ENCODE results near the gene SMIM32. TPM values are rescaled to one million over a fixed set of nuclear protein-coding genes. Genes with fewer than 3 reads are reported as not detected.

SMIM32 gene
- total and polyA plus RNA-seq, 9 of the 15 experiments (the other 6 are each of a cell fraction or from before 2014, with no cell fraction given): not detected

DNA sequence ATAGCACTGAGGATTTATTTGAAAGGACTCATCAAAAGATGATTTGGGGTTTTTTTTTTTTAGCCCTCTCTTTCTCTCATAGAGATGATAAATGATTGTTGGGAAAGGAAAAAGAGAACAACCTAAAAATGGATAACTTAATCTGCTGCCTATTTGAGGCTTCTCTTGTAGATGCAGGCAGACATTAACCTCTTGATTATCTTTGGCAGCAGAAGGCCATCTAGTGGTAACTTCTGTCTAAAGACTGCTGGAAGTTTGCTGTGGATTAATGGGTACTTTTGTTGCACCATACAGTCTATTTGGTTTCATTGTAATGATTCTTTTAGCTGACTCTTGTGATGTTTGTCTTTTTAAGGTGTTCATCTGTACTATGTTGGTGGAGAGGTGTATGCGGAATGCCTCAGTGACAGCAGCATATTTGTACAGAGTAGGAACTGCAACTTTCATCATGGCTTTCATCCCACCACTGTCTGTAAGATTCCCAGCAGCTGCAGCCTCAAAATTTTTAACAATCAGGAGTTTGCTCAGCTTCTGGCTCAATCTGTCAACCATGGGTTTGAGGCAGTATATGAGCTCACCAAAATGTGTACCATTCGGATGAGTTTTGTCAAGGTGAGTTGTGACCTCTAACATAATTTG lies 18.8 kb downstream of the SMIM32 start (continued):
- TF ChIP-seq, protein P1, sequence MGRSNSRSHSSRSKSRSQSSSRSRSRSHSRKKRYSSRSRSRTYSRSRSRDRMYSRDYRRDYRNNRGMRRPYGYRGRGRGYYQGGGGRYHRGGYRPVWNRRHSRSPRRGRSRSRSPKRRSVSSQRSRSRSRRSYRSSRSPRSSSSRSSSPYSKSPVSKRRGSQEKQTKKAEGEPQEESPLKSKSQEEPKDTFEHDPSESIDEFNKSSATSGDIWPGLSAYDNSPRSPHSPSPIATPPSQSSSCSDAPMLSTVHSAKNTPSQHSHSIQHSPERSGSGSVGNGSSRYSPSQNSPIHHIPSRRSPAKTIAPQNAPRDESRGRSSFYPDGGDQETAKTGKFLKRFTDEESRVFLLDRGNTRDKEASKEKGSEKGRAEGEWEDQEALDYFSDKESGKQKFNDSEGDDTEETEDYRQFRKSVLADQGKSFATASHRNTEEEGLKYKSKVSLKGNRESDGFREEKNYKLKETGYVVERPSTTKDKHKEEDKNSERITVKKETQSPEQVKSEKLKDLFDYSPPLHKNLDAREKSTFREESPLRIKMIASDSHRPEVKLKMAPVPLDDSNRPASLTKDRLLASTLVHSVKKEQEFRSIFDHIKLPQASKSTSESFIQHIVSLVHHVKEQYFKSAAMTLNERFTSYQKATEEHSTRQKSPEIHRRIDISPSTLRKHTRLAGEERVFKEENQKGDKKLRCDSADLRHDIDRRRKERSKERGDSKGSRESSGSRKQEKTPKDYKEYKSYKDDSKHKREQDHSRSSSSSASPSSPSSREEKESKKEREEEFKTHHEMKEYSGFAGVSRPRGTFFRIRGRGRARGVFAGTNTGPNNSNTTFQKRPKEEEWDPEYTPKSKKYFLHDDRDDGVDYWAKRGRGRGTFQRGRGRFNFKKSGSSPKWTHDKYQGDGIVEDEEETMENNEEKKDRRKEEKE (IDR thresholded peaks at IDR 0.05; ENCODE audit: borderline replicate concordance in 1 of 2, control insufficient read depth in 1 of 2, low read depth in 2 of 2, low read length in 1 of 2): no peak
- TF ChIP-seq ZNF347 (CRISPR knock-in tag; IDR thresholded peaks at IDR 0.05; ENCODE audit: low read depth) (no peak), NCOR1 (IDR thresholded peaks at IDR 0.05) (peak; percentile 58), SMARCA4 (IDR thresholded peaks at IDR 0.05) (peak; percentile 32; the same call in 1 of the 2 replicates), CTBP1 (IDR thresholded peaks at IDR 0.05; ENCODE audit: borderline replicate concordance) (0 out of 2 replicates have a peak, but pooled peaks have one; percentile 13), U2AF1 (optimal IDR thresholded peaks at IDR 0.05; ENCODE audit: low read depth, low read length) (no peak), RAD21 (CRISPR knock-in tag; conservative IDR thresholded peaks at IDR 0.05 in 1 of 2, IDR thresholded peaks at IDR 0.05 in 1 of 2) (peak; percentile 88 to 93), ARID1B (IDR thresholded peaks at IDR 0.05) (peak; percentile 72), CC2D1A (IDR thresholded peaks at IDR 0.05) (0 out of 2 replicates have a peak, but pooled peaks have one; percentile 25), ZNF212 (CRISPR knock-in tag; IDR thresholded peaks at IDR 0.05) (no peak), NFE2L1 (tag; IDR thresholded peaks at IDR 0.05; ENCODE audit: borderline replicate concordance, low read depth) (no peak), ZNF224 (CRISPR knock-in tag; IDR thresholded peaks at IDR 0.05) (no peak)
- TF ChIP-seq, protein P2, sequence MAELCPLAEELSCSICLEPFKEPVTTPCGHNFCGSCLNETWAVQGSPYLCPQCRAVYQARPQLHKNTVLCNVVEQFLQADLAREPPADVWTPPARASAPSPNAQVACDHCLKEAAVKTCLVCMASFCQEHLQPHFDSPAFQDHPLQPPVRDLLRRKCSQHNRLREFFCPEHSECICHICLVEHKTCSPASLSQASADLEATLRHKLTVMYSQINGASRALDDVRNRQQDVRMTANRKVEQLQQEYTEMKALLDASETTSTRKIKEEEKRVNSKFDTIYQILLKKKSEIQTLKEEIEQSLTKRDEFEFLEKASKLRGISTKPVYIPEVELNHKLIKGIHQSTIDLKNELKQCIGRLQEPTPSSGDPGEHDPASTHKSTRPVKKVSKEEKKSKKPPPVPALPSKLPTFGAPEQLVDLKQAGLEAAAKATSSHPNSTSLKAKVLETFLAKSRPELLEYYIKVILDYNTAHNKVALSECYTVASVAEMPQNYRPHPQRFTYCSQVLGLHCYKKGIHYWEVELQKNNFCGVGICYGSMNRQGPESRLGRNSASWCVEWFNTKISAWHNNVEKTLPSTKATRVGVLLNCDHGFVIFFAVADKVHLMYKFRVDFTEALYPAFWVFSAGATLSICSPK (IDR thresholded peaks at IDR 0.05; ENCODE audit: borderline replicate concordance): no peak
- TF ChIP-seq, protein P3, sequence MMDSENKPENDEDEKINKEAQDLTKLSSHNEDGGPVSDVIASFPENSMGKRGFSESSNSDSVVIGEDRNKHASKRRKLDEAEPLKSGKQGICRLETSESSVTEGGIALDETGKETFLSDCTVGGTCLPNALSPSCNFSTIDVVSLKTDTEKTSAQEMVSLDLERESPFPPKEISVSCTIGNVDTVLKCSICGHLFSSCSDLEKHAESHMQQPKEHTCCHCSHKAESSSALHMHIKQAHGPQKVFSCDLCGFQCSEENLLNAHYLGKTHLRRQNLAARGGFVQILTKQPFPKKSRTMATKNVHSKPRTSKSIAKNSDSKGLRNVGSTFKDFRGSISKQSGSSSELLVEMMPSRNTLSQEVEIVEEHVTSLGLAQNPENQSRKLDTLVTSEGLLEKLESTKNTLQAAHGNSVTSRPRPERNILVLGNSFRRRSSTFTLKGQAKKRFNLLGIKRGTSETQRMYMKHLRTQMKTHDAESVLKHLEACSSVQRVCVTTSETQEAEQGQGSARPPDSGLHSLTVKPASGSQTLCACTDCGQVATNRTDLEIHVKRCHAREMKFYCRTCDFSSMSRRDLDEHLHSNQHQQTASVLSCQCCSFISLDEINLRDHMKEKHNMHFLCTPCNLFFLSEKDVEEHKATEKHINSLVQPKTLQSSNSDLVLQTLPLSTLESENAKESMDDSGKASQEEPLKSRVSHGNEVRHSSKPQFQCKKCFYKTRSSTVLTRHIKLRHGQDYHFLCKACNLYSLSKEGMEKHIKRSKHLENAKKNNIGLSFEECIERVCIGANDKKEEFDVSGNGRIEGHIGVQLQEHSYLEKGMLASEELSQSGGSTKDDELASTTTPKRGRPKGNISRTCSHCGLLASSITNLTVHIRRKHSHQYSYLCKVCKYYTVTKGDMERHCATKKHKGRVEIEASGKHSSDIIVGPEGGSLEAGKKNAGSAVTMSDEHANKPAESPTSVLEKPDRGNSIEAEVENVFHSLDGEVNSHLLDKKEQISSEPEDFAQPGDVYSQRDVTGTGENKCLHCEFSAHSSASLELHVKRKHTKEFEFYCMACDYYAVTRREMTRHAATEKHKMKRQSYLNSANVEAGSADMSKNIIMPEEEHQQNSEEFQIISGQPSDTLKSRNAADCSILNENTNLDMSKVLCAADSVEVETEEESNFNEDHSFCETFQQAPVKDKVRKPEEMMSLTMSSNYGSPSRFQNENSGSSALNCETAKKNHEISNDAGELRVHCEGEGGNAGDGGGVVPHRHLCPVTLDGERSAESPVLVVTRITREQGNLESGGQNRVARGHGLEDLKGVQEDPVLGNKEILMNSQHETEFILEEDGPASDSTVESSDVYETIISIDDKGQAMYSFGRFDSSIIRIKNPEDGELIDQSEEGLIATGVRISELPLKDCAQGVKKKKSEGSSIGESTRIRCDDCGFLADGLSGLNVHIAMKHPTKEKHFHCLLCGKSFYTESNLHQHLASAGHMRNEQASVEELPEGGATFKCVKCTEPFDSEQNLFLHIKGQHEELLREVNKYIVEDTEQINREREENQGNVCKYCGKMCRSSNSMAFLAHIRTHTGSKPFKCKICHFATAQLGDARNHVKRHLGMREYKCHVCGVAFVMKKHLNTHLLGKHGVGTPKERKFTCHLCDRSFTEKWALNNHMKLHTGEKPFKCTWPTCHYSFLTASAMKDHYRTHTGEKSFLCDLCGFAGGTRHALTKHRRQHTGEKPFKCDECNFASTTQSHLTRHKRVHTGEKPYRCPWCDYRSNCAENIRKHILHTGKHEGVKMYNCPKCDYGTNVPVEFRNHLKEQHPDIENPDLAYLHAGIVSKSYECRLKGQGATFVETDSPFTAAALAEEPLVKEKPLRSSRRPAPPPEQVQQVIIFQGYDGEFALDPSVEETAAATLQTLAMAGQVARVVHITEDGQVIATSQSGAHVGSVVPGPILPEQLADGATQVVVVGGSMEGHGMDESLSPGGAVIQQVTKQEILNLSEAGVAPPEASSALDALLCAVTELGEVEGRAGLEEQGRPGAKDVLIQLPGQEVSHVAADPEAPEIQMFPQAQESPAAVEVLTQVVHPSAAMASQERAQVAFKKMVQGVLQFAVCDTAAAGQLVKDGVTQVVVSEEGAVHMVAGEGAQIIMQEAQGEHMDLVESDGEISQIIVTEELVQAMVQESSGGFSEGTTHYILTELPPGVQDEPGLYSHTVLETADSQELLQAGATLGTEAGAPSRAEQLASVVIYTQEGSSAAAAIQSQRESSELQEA (IDR thresholded peaks at IDR 0.05; ENCODE audit: low read depth): no peak

All from K562 (cell line).